ENCODE data around the gene RFESD.
"Not testable (repeated sequence)": the region's sequence is repeated elsewhere in the genome, so short reads cannot be mapped to it uniquely, and the experiment has no call there.

RFESD gene

GRCh38 chr5:95699337-95699736, 52.8 kb downstream of the RFESD start:
- TF ChIP-seq Cebpa-rat (IDR thresholded peaks at IDR 0.05) = no peak
- no peaks in the 10 kb centered on the region for H3K36me3 ChIP-seq
- H3K9ac ChIP-seq = no peak overlapping the region
- no peak overlapping the region for H3K27ac ChIP-seq
- no peaks in the 10 kb centered on the region for H4K20me1 ChIP-seq
- no peaks in the 10 kb centered on the region for H3K9me3 ChIP-seq
- no peaks in the 10 kb centered on the region for H3K27me3 ChIP-seq
- no peak overlapping the region for H3K4me3 ChIP-seq
- no peak overlapping the region for H3K4me2 ChIP-seq
- H3K4me1 ChIP-seq = no peaks in the 10 kb centered on the region

GRCh38 chr5:95701074-95701473, 54.5 kb downstream of the RFESD start:
- Histone ChIP-seq H3K27me3 (no peaks in the 10 kb centered on the region), H3K27ac (no peak overlapping the region), H3K4me3 (no peak overlapping the region), H3K9me3 (no peaks in the 10 kb centered on the region), H3K36me3 (no peaks in the 10 kb centered on the region), H4K20me1 (no peaks in the 10 kb centered on the region), H3K4me1 (no peaks in the 10 kb centered on the region), H3K4me2 (no peak overlapping the region), H3K9ac (no peak overlapping the region)
- TF ChIP-seq Cebpa-rat (IDR thresholded peaks at IDR 0.05) = no peak

- Histone ChIP-seq H3K9me3 (no peaks in the 10 kb centered on the region), H3K4me3 (no peak overlapping the region)
- TF ChIP-seq Cebpa-rat (IDR thresholded peaks at IDR 0.05) = no peak
These were observed 57.6 kb downstream of the RFESD start for GRCh38 chr5:95704150-95704549.

GRCh38 chr5:95706196-95706595, 59.6 kb downstream of the RFESD start:
- not testable (repeated sequence) for H3K9me3 ChIP-seq, H3K36me3 ChIP-seq, H3K27ac ChIP-seq, H3K4me1 ChIP-seq, H3K9ac ChIP-seq, H4K20me1 ChIP-seq, H3K4me2 ChIP-seq, H3K4me3 ChIP-seq, H3K27me3 ChIP-seq

More at GRCh38 chr5:95704150-95704549, 57.6 kb downstream of the RFESD start:
- no peaks in the 10 kb centered on the region for H3K36me3 ChIP-seq
- no peak overlapping the region for H3K9ac ChIP-seq
- H4K20me1 ChIP-seq = no peaks in the 10 kb centered on the region
- H3K27ac ChIP-seq = no peak overlapping the region
- no peaks in the 10 kb centered on the region for H3K4me1 ChIP-seq
- no peaks in the 10 kb centered on the region for H3K27me3 ChIP-seq
- H3K4me2 ChIP-seq = no peak overlapping the region

GRCh38 chr5:95707055-95707454, 60.5 kb downstream of the RFESD start:
- H4K20me1 ChIP-seq = no peaks in the 10 kb centered on the region
- no peak overlapping the region for H3K27ac ChIP-seq
- no peaks in the 10 kb centered on the region for H3K4me1 ChIP-seq
- no peaks in the 10 kb centered on the region for H3K36me3 ChIP-seq
- H3K9ac ChIP-seq = no peak overlapping the region
- no peak overlapping the region for H3K4me2 ChIP-seq
- TF ChIP-seq Cebpa-rat (IDR thresholded peaks at IDR 0.05) = no peak
- no peaks in the 10 kb centered on the region for H3K27me3 ChIP-seq
- H3K4me3 ChIP-seq = no peak overlapping the region
- no peaks in the 10 kb centered on the region for H3K9me3 ChIP-seq
